Heart left ventricle (tissue), 13 donors: ENCODE measurements around the gene UCMA.

Source experiments
- CTCF ChIP-seq, 12 donors: fragments of 200-600 bp; sonication (generic) in 4 of 12; IDR thresholded peaks; one replicate each; pipeline versions ENCODE4 v1.5.0 to v1.8.0; 2018 to 2022; ENCODE audit warnings: antibody characterized with exemption in 12 of 12, mild to moderate bottlenecking in 5 of 12
- POLR2A ChIP-seq, 2 donors: fragments of 450-650 bp; IDR thresholded peaks; one replicate each; pipeline ENCODE4 v1.6.1; 2017; ENCODE audit warnings: antibody characterized with exemption in 2 of 2, mild to moderate bottlenecking in 2 of 2, moderate library complexity in 2 of 2
- donor health status: ischemic (EF 13 %, LVEDD 7.1; RV severe dilation, severe dysfunction).
- donor health status: DM: no; HTN: yes; CAD: no.
- donor health status: DM: no; HTN: no; CAD: no.
- donor health status: ischemic (EF 25% LVEDD 6.9; RV normal size, moderate dysfunction).
- donor health status: ischemic (EF 25% LVEDD 5.7; RV mildly dilated, moderate dysfunction).
- donor health status: ischemic (EF 35%, LVEDD 5.7; RV mildly dilated, moderate dysfunction).
- donor health status: nonischemic (EF 11% LVEDD 7.7; RV severe dilation, severe dysfunction).
- donor health status: DM: yes; HTN: yes; CAD: no.
- donor health status: PGD.
- donor health status: ischemic (EF 29% LVEDD 5.4; RV normal size, mild dysfunction).
- donor health status: nonischemic (EF 23%, LVEDD 6.1; RV moderate dilation, normal function).

GRCh38 chr10:13180788-13181187, 53.4 kb downstream of the UCMA start:
- TF ChIP-seq CTCF (IDR thresholded peaks at IDR 0.05) (no peak), POLR2A (IDR thresholded peaks at IDR 0.05) (no peak)
